GM15510 (cell line): ENCODE data around the gene FLT1.

Experiments
- POLR2A ChIP-seq: IDR thresholded peaks from 3 replicates; pipeline ENCODE4 v1.6.1; 2011; ENCODE audit warnings: borderline replicate concordance; ENCODE audit not compliant: insufficient read length; ENCODE audit errors: extremely low read depth

Gene FLT1

DNA sequence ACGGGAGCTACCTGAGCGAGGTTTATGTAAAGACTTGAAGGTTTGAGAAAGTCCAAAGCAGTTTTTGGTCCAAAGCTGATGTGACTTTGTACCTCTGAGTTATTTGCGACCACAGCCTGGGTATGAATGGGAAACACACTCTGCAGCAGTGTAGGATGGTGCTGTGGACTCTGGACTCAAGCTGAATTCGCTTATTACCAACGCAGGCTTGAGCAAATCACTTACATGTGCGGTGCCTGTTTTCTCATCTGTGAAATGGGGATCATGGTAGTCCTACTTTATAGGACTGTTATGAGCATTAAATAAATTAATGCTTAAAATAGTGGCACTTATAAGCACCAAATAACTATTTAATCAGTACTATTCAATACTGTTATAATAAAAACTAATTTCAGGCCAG, 180.0 kb downstream of the FLT1 start:
- no peak for TF ChIP-seq POLR2A

DNA sequence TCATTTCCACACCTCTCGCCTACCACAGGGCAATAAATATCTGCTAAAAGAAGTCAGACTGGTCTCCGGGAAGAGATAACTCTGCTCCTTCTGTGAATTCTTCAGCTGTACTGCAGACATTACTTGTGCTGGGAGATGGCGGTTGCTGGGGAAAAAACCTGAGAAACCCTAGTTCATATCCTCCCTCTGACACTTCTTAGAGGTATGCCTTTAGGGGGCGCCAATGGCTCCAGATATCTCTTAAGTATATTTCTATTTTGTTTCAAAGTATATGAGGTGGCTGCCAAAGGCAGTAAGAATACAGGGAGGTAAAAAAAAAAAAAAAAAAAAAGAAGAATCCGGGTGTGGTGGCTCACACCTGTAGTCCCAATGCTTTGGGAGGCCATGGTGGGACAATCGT, 181.3 kb downstream of the FLT1 start:
- no peak for TF ChIP-seq POLR2A

DNA sequence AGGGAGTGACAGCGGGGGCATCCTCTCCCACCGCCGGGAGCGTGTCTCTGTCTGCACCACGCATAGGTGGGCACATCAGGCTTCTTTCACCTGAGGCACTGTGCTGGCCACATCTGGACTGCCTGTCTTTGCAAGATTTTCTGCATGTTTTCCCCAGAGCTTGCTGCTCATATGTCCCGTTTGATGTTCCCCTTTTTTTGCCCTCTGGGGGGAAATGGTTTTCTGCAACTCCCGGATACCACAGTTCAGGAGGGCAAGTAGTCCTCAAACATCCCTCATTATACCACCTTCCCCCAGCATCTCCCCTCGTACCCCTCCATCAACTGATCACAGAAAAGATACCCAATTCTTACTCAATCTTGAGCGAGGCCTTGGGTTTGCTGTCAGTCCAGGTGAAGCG, 188.6 kb downstream of the FLT1 start:
- no peak for TF ChIP-seq POLR2A

DNA sequence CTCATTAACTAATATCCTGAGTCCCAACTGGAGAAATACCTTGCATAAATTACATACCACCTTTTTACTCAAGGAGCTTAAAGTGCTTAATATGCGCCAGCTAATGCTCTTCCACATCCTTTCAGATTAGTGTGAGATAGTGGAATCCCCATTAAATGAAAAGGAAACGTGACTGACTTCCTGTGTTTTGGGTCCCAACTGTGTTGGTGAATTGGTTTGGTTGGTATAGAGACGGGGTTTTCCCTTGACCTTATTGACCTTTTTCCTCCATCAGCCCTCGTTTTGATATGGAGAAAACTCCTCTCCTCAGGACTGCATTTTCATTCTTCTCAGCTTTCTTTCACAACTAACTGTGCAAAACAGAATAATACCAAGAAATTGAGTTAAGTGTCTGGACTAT, 193.1 kb downstream of the FLT1 start:
- TF ChIP-seq POLR2A = no peak

DNA sequence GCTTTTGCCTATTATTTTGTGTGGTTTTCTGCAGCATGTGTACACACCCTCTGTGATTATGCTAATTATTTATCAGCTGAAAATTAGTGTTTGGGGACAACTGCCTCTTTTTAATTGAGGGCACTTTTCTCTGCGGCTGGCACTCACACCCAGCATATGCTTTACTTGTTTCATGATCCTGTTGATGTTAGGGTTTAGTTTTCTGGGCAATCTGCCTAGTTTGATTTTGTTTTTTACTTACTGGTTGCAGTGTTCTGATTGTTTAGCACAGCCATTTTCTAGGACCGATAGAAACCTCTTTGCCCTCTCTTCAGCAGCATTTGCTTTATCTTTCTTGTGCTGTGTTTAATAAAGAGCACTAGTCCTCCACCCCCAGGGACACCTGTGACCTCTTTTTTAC, 195.0 kb downstream of the FLT1 start:
- no peak for TF ChIP-seq POLR2A

DNA sequence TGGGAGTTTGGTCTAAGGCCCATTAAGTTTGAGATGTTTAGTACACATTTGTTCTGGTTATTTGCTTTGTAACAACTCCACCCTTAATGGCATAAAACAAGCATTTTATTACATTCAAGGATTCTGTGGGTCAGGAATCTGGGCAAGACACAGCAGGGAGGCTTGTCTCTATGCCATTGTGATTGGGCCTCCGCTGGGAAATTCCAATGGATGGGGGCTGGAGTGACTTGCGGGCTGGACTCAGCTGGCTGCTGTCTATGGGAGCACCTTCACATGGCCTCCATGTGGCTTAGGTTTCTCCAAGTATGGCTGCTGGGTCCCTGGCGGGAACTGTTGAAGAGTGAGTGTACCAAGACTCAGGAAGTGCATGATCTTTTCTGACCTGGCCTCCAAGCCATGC, 197.6 kb downstream of the FLT1 start:
- no peak for TF ChIP-seq POLR2A

DNA sequence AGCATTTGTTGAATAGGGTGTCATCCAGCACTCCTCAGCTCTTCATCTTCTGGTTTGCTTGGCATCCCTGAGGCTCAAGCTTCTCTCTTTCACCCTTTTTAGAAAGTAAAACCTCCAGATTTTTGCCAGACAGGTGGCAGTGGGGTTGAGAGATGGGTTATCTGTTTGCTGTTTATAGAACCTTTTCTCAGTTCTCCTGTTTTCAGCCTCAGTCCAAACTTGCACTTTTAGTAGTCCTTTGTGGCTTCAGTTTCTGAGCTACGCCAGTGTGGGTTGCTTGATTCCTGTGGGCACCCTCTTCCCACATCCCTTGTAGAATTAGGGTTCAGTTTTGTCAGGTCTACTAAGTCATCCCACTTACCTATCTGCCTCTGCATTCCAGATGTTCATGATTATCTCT, 208.7 kb downstream of the FLT1 start:
- no peak for TF ChIP-seq POLR2A

DNA sequence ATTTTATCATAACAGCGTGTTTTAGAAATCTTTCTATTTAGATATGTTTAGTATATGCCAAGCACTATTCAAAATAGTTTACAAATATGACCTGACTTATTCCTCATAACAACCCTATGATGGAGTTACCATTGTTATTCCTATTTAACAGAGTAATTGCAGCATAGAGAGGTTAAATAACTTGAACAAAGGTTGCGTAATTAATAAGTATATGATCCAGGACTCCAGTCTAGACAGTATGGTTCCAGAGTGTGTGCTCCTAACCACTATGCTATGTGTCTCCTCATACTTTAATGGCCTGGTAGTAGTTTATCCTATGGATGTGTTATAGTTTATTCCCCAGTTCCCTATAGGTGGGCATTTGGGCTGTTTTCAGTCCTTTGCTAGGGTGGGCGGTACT, 211.3 kb downstream of the FLT1 start:
- no peak for TF ChIP-seq POLR2A

DNA sequence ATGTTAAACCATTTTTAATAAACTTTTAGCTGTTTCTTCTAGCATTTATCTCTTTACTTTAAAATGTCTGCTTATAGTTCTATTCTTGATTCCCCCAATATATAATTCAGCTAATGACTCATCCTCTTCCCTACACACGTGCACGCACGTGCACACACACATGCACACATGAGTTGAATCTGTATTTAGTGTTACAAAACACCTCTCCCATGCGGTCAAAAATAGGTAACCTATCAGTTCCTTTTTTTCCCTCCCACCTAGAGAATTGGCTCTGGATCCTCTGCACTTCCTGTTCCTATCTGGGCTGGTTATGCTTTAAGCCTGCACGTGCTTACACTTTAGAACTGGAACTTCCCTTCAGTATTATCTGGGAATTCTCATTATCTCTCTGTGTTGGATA, 212.5 kb downstream of the FLT1 start:
- no peak for TF ChIP-seq POLR2A

DNA sequence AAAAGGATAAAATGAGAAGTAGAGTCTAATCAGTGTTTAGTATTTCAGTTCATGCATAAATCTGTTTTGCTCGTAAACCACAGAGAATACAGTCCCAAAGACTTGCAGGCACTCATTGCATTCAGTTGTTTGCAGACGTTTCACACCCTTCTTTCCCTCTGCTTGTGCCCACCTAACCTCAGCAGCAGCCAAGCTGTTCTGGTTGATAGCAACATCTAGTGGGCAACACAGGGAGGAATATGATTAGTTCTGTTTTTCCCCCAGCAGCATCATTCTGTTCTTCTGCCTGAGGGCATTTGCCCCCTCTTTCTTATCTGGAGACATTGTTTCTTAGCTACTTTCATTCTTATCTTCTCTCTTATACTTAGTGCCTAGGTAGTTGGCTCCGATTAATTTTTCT, 221.0 kb downstream of the FLT1 start:
- TF ChIP-seq POLR2A = no peak

DNA sequence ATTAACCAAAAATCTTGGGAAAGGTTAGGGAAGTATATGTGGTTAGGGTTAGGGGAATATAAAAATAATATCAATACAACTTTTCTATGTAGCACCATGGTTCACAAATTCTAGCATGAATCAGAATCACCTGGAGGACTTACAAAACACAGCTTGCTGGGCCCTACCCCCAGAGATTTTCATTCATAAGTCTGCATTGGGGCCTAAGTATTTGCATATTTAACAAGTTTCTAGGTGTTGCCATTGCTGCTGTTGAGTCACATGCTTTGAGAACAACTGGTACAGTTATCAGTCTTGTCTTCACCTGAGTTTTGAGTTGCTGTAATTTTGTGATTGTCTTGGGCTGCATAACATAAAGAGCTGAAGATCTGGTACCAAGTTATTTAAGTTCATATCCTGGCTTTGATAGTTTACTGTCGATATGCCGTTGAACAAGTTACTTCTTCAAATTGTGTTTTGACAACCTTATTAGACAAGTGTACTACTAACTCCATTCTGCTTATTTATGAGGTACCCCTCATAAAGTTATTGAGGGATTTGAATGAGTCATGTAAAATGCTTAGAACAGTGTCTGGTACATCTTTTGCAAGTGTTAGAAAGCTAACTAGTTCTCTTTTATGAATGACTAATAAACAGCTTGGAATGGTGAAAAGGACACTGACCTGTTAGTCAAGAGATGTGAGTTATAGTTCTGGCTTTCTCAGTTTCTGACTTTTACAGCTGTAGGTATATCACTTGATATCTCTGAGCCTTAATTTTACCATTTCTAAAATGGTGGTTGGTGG, 223.7 kb downstream of the FLT1 start:
- no peak for TF ChIP-seq POLR2A

DNA sequence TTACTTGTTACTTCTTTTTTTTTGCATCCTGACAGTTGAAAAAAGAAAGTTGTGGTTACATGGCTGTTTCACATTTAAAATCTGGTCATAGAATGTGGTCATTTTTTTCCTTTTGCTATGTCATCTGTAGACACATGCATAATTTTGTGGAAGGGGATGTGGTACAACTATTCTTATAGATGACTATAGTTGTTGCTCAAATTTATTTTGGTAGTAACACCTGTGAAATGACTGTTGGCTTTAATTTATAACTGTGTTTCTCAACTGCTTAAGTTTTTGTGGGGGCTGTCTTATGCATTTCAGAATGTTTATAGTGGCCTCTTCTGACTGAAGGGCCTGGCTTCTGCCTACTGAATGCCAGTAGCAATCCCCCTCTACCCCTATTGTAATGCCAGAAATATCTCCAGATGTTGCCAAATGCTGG, 226.1 kb downstream of the FLT1 start:
- no peak for TF ChIP-seq POLR2A

DNA sequence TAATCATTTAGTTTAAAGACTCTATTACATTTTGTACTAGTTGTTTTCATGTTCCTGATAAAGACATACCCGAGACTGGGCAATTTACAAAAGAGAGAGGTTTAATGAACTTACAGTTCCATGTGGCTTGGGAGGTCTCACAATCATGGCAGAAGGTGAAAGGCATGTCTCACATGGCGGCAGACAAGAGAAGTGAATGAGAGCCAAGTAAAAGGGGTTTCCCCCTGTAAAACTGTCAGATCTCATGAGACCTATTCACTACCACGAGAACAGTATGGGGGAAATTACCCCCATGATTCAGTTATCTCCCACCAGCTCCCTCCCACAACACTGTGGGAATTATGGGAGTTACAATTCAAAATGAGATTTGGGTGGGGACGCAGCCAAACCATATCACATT, 227.4 kb downstream of the FLT1 start:
- no peak for TF ChIP-seq POLR2A

DNA sequence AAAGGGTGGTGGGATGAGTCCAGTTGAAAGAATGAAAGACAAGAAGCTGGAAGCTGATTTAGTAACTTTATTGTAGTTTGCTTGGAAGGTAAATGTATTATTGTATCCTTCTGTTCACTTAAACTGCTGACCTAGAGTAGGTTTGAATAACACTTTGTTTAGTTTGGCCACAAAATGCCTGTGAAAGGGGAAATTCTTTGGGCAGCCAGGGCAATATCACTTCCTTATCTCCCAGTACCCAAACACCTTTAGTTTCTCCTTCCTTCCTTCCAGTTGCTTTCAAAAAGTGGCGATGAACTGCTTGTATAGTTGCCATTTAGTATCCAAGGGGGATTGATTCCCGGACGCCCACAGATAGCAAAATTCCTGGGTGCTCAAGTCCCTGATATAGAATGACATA, 236.5 kb downstream of the FLT1 start:
- no peak for TF ChIP-seq POLR2A

DNA sequence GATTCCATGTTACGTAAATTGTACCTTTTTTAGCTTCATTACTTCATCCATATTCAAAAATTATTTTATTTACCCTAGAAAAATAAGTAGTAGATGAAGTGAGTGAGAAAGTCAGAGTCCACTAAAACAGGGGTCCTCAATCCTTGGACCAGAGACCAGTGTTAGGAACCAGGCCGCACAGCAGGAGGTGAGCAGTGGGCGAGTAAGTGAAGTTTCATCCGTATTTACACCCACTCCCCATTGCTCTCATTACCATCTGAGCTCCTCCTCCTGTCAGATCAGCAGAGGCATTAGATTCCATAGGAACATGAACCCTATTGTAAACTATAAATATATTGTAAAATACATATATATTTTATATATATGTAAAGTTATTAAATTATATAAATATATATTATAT, 237.6 kb downstream of the FLT1 start:
- no peak for TF ChIP-seq POLR2A

DNA sequence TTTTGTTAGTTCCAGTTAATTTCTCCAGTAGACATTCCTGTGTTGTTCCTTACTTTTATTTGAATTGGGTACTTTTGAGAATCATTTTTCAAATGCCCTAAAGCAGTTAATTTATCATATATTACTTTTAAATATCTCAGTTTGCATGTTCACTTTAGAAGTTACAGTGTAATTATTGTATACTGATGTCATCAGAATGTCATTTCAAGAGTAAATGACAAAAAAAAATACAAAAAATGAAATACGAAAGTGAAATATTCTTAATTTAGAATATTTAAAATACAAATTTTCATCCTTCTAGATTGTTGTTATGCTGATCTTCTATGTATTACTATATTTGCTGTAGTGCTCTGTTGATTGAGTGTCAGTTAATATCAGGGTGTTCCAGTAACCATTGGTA, 242.4 kb downstream of the FLT1 start:
- TF ChIP-seq POLR2A = no peak

DNA sequence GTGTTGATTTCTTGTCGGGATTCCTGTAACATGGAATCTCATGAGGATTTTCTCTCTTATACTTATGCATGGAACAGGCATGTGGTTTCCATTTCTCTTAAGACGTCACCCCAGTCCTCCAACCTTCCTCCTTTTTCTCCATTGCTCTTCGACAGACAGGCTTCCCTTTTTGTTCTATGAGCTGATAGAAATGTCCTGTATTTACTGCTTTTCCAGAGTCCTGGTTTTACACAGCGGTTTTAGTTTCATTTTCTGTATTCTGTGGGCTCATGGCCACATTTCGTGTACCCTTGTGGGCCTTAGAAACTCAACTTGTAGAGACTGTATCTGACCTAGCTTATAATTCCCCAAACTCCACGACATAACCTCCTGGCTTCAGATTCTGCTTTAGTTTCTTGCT, 243.5 kb downstream of the FLT1 start:
- no peak for TF ChIP-seq POLR2A
